Daoy (cell line): ENCODE results near the gene ACP7. TPM values are rescaled to one million over a fixed set of nuclear protein-coding genes. Genes with fewer than 3 reads are reported as not detected.
A peak's percentile ranks its signal among the peaks of the same experiment; 100 is the strongest.
"Not testable (repeated sequence)": the region's sequence is repeated elsewhere in the genome, so short reads cannot be mapped to it uniquely, and the experiment has no call there.

Experiments
- DNase-seq: peaks from one replicate; pipeline ENCODE4 v3.0.0-alpha.2; 2015; ENCODE audit warnings: low read depth
- total RNA-seq: library from RNA; depleted of rRNA; stranded (reverse); fragments of >200 nt; shearing (Covaris generic); gene quantifications from 2 replicates; pipeline ENCODE4 v1.2.3, GENCODE V29; 2014; rRNA removed

The ACP7 gene
- total RNA-seq, result 0.57 TPM in 1 of 2 replicates, not detected in the other

- no peak for DNase-seq
These were observed at the start of gene ACP7 for GRCh38 chr19:39083983-39084731. TSS of gene ACP7 (plus strand) at chr19:39084368. CDS start at chr19:39085270, 902 bp downstream.

- no peak for DNase-seq
These were observed 47.6 kb upstream of the ACP7 start for GRCh38 chr19:39036581-39036980.

GRCh38 chr19:39037194-39037593, 47.0 kb upstream of the ACP7 start:
- DNase-seq, result no peak

- peak; percentile 62 for DNase-seq
These were observed 46.1 kb upstream of the ACP7 start for GRCh38 chr19:39038098-39038497.

GRCh38 chr19:39045506-39045905, 38.7 kb upstream of the ACP7 start:
- DNase-seq, result no peak

- DNase-seq, result peak; percentile 44
These were observed 37.9 kb upstream of the ACP7 start for GRCh38 chr19:39046037-39046821.

GRCh38 chr19:39047073-39047472, 37.1 kb upstream of the ACP7 start:
- no peak for DNase-seq

GRCh38 chr19:39052243-39052746, 31.9 kb upstream of the ACP7 start:
- DNase-seq, result peak; percentile 70

GRCh38 chr19:39052846-39053245, 31.3 kb upstream of the ACP7 start:
- no peak for DNase-seq

- DNase-seq, result no peak
These were observed 30.7 kb upstream of the ACP7 start for GRCh38 chr19:39053276-39054090.

- DNase-seq, result no peak
These were observed 30.1 kb upstream of the ACP7 start for GRCh38 chr19:39054091-39054470.

- no peak for DNase-seq
These were observed 26.6 kb upstream of the ACP7 start for GRCh38 chr19:39057615-39058014.

GRCh38 chr19:39059302-39059701, 24.9 kb upstream of the ACP7 start:
- no peak for DNase-seq

GRCh38 chr19:39060171-39060570, 24.0 kb upstream of the ACP7 start:
- no peak for DNase-seq

- no peak for DNase-seq
These were observed 19.8 kb upstream of the ACP7 start for GRCh38 chr19:39064405-39064804.

GRCh38 chr19:39065928-39066327, 18.2 kb upstream of the ACP7 start:
- DNase-seq, result no peak

GRCh38 chr19:39067104-39067503, 17.1 kb upstream of the ACP7 start:
- no peak for DNase-seq

GRCh38 chr19:39068259-39068658, 15.9 kb upstream of the ACP7 start:
- not testable (repeated sequence) for DNase-seq

GRCh38 chr19:39070888-39071287, 13.3 kb upstream of the ACP7 start:
- peak; percentile 40 for DNase-seq

- no peak for DNase-seq
These were observed 9.9 kb upstream of the ACP7 start for GRCh38 chr19:39074205-39074692.

GRCh38 chr19:39074942-39075341, 9.2 kb upstream of the ACP7 start:
- no peak for DNase-seq

GRCh38 chr19:39077323-39077722, 6.8 kb upstream of the ACP7 start:
- DNase-seq, result no peak
